Right ventricle myocardium inferior (tissue), 1 donor: Measurements from ENCODE around the gene PRR22. TPM values are rescaled to one million over a fixed set of nuclear protein-coding genes. Genes with fewer than 3 reads are reported as not detected.
"Not testable (repeated sequence)": the region's sequence is repeated elsewhere in the genome, so short reads cannot be mapped to it uniquely, and the experiment has no call there.

Experiments
- ATAC-seq: fragments of 200-7000 bp; cut with Tn5 transposase; one replicate; pipeline ENCODE4 v1.9.1; 2020; ENCODE audit warnings: mild to moderate bottlenecking, moderate library complexity
- DNase-seq: peaks from one replicate; pipeline ENCODE4 v3.0.0; 2021; ENCODE audit errors: missing footprints
- intact Hi-C: fragments of 100-400 bp; cut with DNase I; formaldehyde crosslinking; loops from one replicate; pipeline ENCODE4 v1.11.0; 2022
- total RNA-seq: library from RNA; stranded (reverse); fragmentation: NEBNext Ultra II Directional; extraction: Animal tissue kit (Norgen Biotek cat#: 25700); gene quantifications from one replicate; pipeline ENCODE4 v1.2.1, GENCODE V29; 2021
- donor health status: DM: no; HTN: yes; CAD: no; lungs with severe emphysema.

PRR22 gene
- total RNA-seq, 1 donor from 2014 or later, result 1.3 TPM

DNA sequence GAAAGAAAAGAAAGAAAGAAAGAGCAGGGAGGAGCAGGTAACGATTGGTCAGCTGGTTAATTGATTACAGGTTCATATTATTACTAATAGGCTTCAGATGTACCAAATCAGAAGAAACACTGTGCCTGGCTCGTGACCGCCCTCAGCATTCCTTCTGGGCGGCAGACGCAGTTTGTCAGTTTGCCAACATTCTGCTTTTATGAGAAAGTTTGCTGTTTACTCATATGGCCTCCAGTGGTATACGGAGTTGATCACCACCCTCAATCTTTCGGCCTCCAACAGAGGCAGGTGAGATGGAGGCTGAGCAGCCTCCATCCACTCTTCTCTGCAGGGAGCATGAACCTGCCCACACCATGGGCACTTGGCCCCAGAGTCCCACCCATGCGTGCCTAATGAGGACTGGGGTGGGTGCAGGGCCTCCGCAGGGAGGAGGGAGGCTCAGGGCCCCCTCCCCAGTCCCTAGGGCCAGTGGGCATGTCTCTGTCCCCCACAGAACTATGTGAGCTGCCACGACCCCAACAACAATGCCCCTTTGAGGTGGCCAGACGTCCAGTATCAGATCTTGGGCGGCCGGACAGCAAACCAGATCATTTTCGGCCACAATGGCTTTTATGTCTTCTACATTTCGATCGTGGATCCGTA is 8.8 kb downstream of the PRR22 start:
- no peak for DNase-seq
- intact Hi-C loops, result no loop called here
- ATAC-seq, result no peak

GRCh38 chr19:5774921-5775320 is 9.6 kb downstream of the PRR22 start:
- intact Hi-C loops, result no loop called here

GRCh38 chr19:5773276-5773675 is 11.3 kb downstream of the PRR22 start:
- intact Hi-C loops, result no loop called here
- DNase-seq, result no peak
- ATAC-seq, result no peak

More at GRCh38 chr19:5774921-5775320, 9.6 kb downstream of the PRR22 start:
- no peak for ATAC-seq
- DNase-seq, result no peak

GRCh38 chr19:5772416-5772815 is 12.1 kb downstream of the PRR22 start:
- no peak for ATAC-seq
- intact Hi-C loops, result no loop called here
- no peak for DNase-seq

GRCh38 chr19:5767949-5768348 is 16.6 kb downstream of the PRR22 start:
- ATAC-seq (no peak), DNase-seq (no peak)
- intact Hi-C loops, result no loop called here

DNA sequence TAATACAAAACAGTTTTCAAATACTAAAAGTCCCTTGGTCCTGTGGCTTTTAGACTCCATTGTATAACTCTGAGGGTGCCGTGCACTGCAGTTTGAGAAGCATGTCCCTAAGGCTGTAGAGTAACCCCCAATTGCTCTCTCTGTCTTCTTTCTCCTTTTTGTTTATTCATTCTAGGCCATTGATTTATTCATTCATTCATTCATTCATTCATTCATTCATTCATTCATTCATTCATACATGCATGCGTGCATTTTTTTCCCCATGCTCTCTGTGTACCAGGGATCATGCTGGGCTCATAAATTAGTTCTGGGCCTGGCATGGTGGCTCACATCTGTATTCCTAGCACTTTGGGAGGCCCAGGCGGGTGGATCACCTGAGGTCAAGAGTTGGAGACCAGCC is 19.3 kb downstream of the PRR22 start:
- intact Hi-C loops, result no loop called here
- no peak for DNase-seq

GRCh38 chr19:5762608-5763217 is 21.8 kb downstream of the PRR22 start:
- ATAC-seq (no peak), DNase-seq (no peak)
- intact Hi-C loops, result no loop called here

More for the DNA sequence above, 19.3 kb downstream of the PRR22 start:
- no peak for ATAC-seq

DNA sequence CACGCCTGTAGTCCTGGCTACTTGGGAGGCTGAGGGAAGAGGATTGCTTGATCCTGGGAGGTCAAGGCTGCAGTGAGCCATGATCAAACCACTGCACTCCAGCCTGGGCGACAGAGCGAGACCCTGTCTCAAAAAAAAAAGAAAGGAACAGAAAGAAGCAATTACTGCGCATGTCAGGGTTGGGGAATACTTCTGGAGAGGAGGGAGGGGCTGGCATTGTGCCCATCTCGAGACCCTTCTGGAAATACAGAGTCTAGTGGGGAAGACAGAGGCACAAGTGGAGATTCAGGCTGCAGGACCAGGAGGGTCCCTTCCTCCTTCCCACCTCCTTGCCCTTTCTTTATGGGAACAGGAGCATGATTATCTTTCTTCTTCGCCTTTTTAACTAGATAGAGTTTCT is 30.8 kb downstream of the PRR22 start:
- DNase-seq (no peak), ATAC-seq (no peak)
- intact Hi-C loops, result no loop called here

GRCh38 chr19:5751709-5752108 is 32.8 kb downstream of the PRR22 start:
- ATAC-seq, result no peak
- intact Hi-C loops, result no loop called here
- no peak for DNase-seq

DNA sequence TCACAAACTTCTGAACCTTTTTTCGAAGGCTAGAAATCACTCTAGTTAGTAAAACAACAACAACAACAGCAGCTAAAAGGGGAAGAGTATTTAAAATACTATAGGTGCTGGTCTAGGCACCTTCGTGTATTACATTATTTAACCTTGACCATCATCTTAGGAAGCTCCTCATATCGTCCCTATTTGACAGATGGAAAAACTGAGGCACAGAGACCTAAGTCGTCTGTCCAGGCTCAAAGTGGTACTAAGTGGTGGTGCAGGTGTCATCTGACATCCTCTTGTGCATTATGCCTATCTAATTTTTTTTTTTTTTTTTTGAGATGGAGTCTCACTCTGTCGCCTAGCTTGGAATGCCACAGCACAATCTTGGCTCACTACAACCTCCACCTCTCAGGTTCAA is 35.0 kb downstream of the PRR22 start:
- no peak for DNase-seq
- intact Hi-C loops, result no loop called here
- no peak for ATAC-seq

- DNase-seq, intact Hi-C loops, ATAC-seq: not testable (repeated sequence)
Observed at GRCh38 chr19:5748920-5749319, 35.6 kb downstream of the PRR22 start.

DNA sequence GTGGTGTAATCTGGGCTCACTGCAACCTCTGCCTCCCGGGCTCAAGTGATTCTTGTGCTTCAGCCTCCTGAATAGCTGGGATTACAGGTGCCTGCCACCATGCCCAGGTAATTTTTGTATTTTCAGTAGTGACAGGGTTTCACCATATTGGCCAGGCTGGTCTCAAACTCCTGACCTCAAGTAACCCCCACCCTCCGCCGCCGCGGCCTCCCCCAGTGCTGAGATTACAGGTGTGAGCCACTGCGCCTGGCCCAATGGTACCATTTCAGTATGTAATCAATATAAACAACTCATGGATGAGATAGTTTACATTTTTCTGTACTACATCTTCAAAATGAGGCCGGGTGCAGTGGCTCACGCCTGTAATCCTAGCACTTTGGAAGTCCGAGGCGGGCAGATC is 39.5 kb downstream of the PRR22 start:
- DNase-seq, intact Hi-C loops, ATAC-seq: not testable (repeated sequence)

DNA sequence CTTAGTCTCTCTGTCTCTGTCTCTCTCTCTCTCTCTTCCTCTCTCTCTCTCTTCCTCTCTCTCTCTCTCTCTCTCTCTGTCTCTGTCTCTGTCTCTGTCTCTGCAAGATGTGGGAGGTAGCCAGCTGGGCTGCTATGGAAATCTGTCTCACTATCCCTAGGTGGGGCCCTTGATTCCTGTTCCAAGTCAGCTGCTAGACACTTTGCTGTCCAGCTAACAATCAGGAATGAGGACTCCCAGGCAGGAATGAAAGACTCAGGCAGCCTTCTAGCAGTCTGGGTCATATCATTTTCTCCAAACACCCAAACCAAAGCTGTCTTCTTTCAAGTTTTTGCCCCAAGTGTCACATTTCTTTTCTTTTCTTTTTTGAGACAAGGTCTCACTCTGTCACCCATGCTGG is 40.9 kb downstream of the PRR22 start:
- intact Hi-C loops, result no loop called here
- DNase-seq (no peak), ATAC-seq (no peak)

GRCh38 chr19:5742051-5742450 is 42.5 kb downstream of the PRR22 start:
- ATAC-seq (no peak), DNase-seq (no peak)
- intact Hi-C loops, result no loop called here

DNA sequence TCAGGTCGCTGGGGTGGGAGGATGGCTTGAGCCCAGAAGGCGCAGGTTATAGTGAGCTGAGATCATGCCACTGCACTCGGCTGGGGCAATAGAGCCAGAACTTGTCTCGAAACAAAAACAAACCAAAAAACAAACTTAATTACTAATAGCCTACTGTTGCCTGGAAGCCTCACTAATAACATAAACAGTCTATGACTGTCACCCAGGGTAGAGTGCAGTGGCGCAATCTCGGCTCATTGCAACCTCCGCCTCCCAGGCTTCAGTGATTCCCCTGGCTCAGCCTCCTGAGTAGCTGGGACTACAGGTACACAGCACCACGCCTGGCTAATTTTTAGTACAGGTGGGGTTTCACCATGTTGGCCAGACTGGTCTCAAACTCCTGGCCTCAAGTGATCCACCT is 46.1 kb downstream of the PRR22 start:
- DNase-seq, result no peak
- no peak for ATAC-seq
- intact Hi-C loops, result no loop called here

DNA sequence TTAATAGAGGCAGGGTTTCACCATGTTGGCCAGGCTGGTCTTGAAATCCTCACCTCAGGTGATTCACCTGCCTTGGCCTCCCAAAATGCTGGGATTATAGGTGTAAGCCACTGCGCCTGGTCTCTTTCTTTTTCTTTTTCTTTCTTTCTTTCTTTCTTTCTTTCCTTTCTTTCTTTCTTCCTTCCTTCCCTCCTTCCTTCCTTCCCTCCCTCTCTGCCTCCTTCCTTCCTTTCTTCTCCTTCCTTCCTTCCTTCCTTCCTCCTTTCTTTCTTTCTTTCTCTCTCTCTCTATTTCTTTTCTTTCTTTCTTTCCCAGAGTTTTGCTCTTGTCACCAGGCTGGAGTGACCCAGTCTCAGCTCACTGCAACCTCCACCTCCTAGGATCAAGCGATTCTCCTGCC is 51.4 kb downstream of the PRR22 start:
- ATAC-seq, intact Hi-C loops, DNase-seq: not testable (repeated sequence)

Other genes starting within 250 kb of the PRR22 start
- not detected for gene TINCR, start 216.8 kb downstream of the PRR22 start, total RNA-seq
- 43.7 TPM for gene SAFB2, start 162.0 kb downstream of the PRR22 start, total RNA-seq
- 59.8 TPM for gene SAFB, start 161.7 kb downstream of the PRR22 start, total RNA-seq
- 172 TPM for gene MICOS13, start 104.2 kb downstream of the PRR22 start, total RNA-seq
- gene HSD11B1L, start 103.7 kb downstream of the PRR22 start, total RNA-seq, result 3.9 TPM
- gene RPL36, start 94.5 kb downstream of the PRR22 start, total RNA-seq, result 435 TPM
- gene LONP1, start 64.6 kb downstream of the PRR22 start, total RNA-seq, result 98.1 TPM
- not detected for gene CATSPERD, start 64.1 kb downstream of the PRR22 start, total RNA-seq
- 11.8 TPM for gene DUS3L, start 6.4 kb upstream of the PRR22 start, total RNA-seq
- gene NRTN, start 20.3 kb upstream of the PRR22 start, total RNA-seq, result 27.5 TPM
- not detected for gene FUT6, start 55.0 kb upstream of the PRR22 start, total RNA-seq
- gene FUT3, start 66.7 kb upstream of the PRR22 start, total RNA-seq, result not detected
- not detected for gene FUT5, start 85.8 kb upstream of the PRR22 start, total RNA-seq
- gene NDUFA11, start 119.0 kb upstream of the PRR22 start, total RNA-seq, result 571 TPM
- gene VMAC, start 120.1 kb upstream of the PRR22 start, total RNA-seq, result 1.6 TPM
- 3.8 TPM for gene CAPS, start 129.5 kb upstream of the PRR22 start, total RNA-seq
- 65.6 TPM for gene RANBP3, start 193.4 kb upstream of the PRR22 start, total RNA-seq